ENCODE results near the gene KLK4.

KLK4 gene

GRCh38 chr19:50870417-50871089, 40.6 kb downstream of the KLK4 start:
- CTCF ChIA-PET = no interaction called here
- DNase-seq (ENCODE audit: extremely low spot score) = no peak
- TF ChIP-seq TARDBP (IDR thresholded peaks at IDR 0.05) (no peak), CTBP1 (IDR thresholded peaks at IDR 0.05; ENCODE audit: borderline replicate concordance) (no peak), FOXA1 (IDR thresholded peaks at IDR 0.05) (no peak), SP1 (IDR thresholded peaks at IDR 0.05) (no peak), SUZ12 (IDR thresholded peaks at IDR 0.05) (no peak), ZNF384 (IDR thresholded peaks at IDR 0.05) (no peak), ELF4 (IDR thresholded peaks at IDR 0.05) (no peak), HDGF (IDR thresholded peaks at IDR 0.05; ENCODE audit: borderline replicate concordance) (no peak), NFRKB (IDR thresholded peaks at IDR 0.05) (no peak), FOXM1 (IDR thresholded peaks at IDR 0.05; ENCODE audit: borderline replicate concordance) (no peak), FOXK2 (IDR thresholded peaks at IDR 0.05) (no peak), L3MBTL2 (conservative IDR thresholded peaks at IDR 0.05) (no peak), LEF1 (IDR thresholded peaks at IDR 0.05; ENCODE audit: borderline replicate concordance) (no peak), BHLHE40 (IDR thresholded peaks at IDR 0.05; ENCODE audit: borderline replicate concordance) (no peak), ARNT (IDR thresholded peaks at IDR 0.05) (no peak), PKNOX1 (IDR thresholded peaks at IDR 0.05) (no peak)
- POLR2A ChIA-PET = no interaction called here

- DNase-seq (ENCODE audit: extremely low spot score) = no peak
- POLR2A ChIA-PET = no interaction called here
- CTCF ChIA-PET = no interaction called here
- TF ChIP-seq ARNT (IDR thresholded peaks at IDR 0.05) = no peak
- TF ChIP-seq PKNOX1 (IDR thresholded peaks at IDR 0.05) = no peak
- TF ChIP-seq LEF1 (IDR thresholded peaks at IDR 0.05; ENCODE audit: borderline replicate concordance) = no peak
- no peak for TF ChIP-seq FOXK2 (IDR thresholded peaks at IDR 0.05)
Observed at GRCh38 chr19:50869479-50869878, 41.7 kb downstream of the KLK4 start.

- ChIA-PET CTCF (interaction anchor here (1.1 kb wide), 1 partner anchor 44 kb away, joined by 3 read pairs; no protein-coding TSS in a partner anchor), POLR2A (no interaction called here)
- DNase-seq (ENCODE audit: extremely low spot score) = no peak
- TF ChIP-seq PKNOX1 (IDR thresholded peaks at IDR 0.05) (no peak), ZNF384 (IDR thresholded peaks at IDR 0.05) (no peak)
Observed at GRCh38 chr19:50861496-50862286, 49.5 kb downstream of the KLK4 start.

- DNase-seq (ENCODE audit: extremely low spot score) = no peak
- ChIA-PET POLR2A (no interaction called here), CTCF (interaction anchor here (1.1 kb wide), 1 partner anchor 45 kb away, joined by 3 read pairs; no protein-coding TSS in a partner anchor)
- TF ChIP-seq BHLHE40 (IDR thresholded peaks at IDR 0.05; ENCODE audit: borderline replicate concordance) (no peak), CTBP1 (IDR thresholded peaks at IDR 0.05; ENCODE audit: borderline replicate concordance) (no peak), FOXK2 (IDR thresholded peaks at IDR 0.05) (no peak), LEF1 (IDR thresholded peaks at IDR 0.05; ENCODE audit: borderline replicate concordance) (no peak), SP1 (IDR thresholded peaks at IDR 0.05) (no peak), PKNOX1 (IDR thresholded peaks at IDR 0.05) (no peak), L3MBTL2 (conservative IDR thresholded peaks at IDR 0.05) (no peak), TARDBP (IDR thresholded peaks at IDR 0.05) (no peak), HDGF (IDR thresholded peaks at IDR 0.05; ENCODE audit: borderline replicate concordance) (no peak), FOXA1 (IDR thresholded peaks at IDR 0.05) (no peak), ELF4 (IDR thresholded peaks at IDR 0.05) (no peak), NFRKB (IDR thresholded peaks at IDR 0.05) (no peak), ZNF384 (IDR thresholded peaks at IDR 0.05) (no peak), FOXM1 (IDR thresholded peaks at IDR 0.05; ENCODE audit: borderline replicate concordance) (no peak), SUZ12 (IDR thresholded peaks at IDR 0.05) (no peak), ARNT (IDR thresholded peaks at IDR 0.05) (no peak)
Observed at GRCh38 chr19:50861010-50861409, 50.2 kb downstream of the KLK4 start.

GRCh38 chr19:50859849-50860248, 51.3 kb downstream of the KLK4 start:
- POLR2A ChIA-PET = no interaction called here
- TF ChIP-seq SUZ12 (IDR thresholded peaks at IDR 0.05) = no peak
- no peak for TF ChIP-seq FOXM1 (IDR thresholded peaks at IDR 0.05; ENCODE audit: borderline replicate concordance)
- TF ChIP-seq SP1 (IDR thresholded peaks at IDR 0.05) = no peak
- no peak for TF ChIP-seq PKNOX1 (IDR thresholded peaks at IDR 0.05)
- no peak for TF ChIP-seq TARDBP (IDR thresholded peaks at IDR 0.05)
- TF ChIP-seq ZNF384 (IDR thresholded peaks at IDR 0.05) = no peak
- TF ChIP-seq LEF1 (IDR thresholded peaks at IDR 0.05; ENCODE audit: borderline replicate concordance) = no peak
- no peak for TF ChIP-seq HDGF (IDR thresholded peaks at IDR 0.05; ENCODE audit: borderline replicate concordance)
- no peak for TF ChIP-seq ARNT (IDR thresholded peaks at IDR 0.05)
- no peak for TF ChIP-seq BHLHE40 (IDR thresholded peaks at IDR 0.05; ENCODE audit: borderline replicate concordance)
- TF ChIP-seq NFRKB (IDR thresholded peaks at IDR 0.05) = no peak
- no peak for TF ChIP-seq CTBP1 (IDR thresholded peaks at IDR 0.05; ENCODE audit: borderline replicate concordance)
- no peak for TF ChIP-seq FOXK2 (IDR thresholded peaks at IDR 0.05)
- no peak for DNase-seq (ENCODE audit: extremely low spot score)
- CTCF ChIA-PET = interaction anchor here (0.6 kb wide), 1 partner anchor 265 kb away, joined by 3 read pairs; no protein-coding TSS in a partner anchor

Data from HEK293T (cell line).